ENCODE data around the gene PARP14.

- no peak for TF ChIP-seq CTCF (IDR thresholded peaks at IDR 0.05)
- TF ChIP-seq EZH2 (IDR thresholded peaks at IDR 0.05; ENCODE audit: borderline replicate concordance, insufficient read depth, low read depth, low read length, poor library complexity, severe bottlenecking) = no peak
Measured at GRCh38 chr3:122777563-122777962, 96.9 kb downstream of the PARP14 start.
